ENCODE measurements around the gene OAS3. TPM values are rescaled to one million over a fixed set of nuclear protein-coding genes. Genes with fewer than 3 reads are reported as not detected.

Gene OAS3
- total and polyA plus RNA-seq, 2 donors (not counting 1 experiment from before 2014, with no cell fraction given), result 16.5 to 24.9 TPM

GRCh38 chr12:112936927-112937326, 1.3 kb upstream of the OAS3 start:
- H3K4me3 ChIP-seq (ENCODE audit: control extremely low read depth in 1 of 5, extremely low read depth in 1 of 5, insufficient read depth in 1 of 5, low read depth in 2 of 5, low read length in 4 of 5), result no peak overlapping the region
- H3K79me2 ChIP-seq (ENCODE audit: control insufficient read depth, insufficient read depth, low read length), result peaks cover 10% of the 10 kb centered on the region
- no peak for ATAC-seq (ENCODE audit: low read depth)
- no peaks in the 10 kb centered on the region for H3K36me3 ChIP-seq (replicated peaks in 1 of 2; ENCODE audit: control extremely low read depth in 1 of 2, control insufficient read depth in 1 of 2, extremely low read depth in 1 of 2, insufficient read depth in 2 of 2, low read length in 1 of 2)
- no peaks in the 10 kb centered on the region for H3K27me3 Mint-ChIP-seq
- H4K20me1 ChIP-seq (ENCODE audit: control insufficient read depth, insufficient read depth, low read length, poor library complexity, severe bottlenecking), result no peaks in the 10 kb centered on the region
- H3K4me1 Mint-ChIP-seq, result peaks cover 28% of the 10 kb centered on the region
- peak overlapping the region in 1 of 2 donors; percentile 59 for H3K27ac ChIP-seq (ENCODE audit: low read length in 2 of 2)
- WGBS (ENCODE audit: insufficient coverage), result no CpG with 5 or more reads among the region's 2 CpGs
- no peak for DNase-seq
- TF ChIP-seq CTCF (IDR thresholded peaks at IDR 0.05) (no peak), EZH2 (IDR thresholded peaks at IDR 0.05; ENCODE audit: borderline replicate concordance, insufficient read depth, low read depth, low read length, poor library complexity, severe bottlenecking) (no peak)
- no peaks in the 10 kb centered on the region for H3K27me3 ChIP-seq (replicated peaks in 1 of 4; ENCODE audit: control extremely low read depth in 1 of 4, control insufficient read depth in 3 of 4, insufficient read depth in 4 of 4, low read length in 3 of 4)
- ChIA-PET POLR2A (no interaction called here), CTCF (interaction anchor here (0.6 kb wide), 1 partner anchor 37 kb away, joined by 3 read pairs; no protein-coding TSS in a partner anchor)
- intact Hi-C loops (cut with micrococcal nuclease), result no loop called here
- peak overlapping the region; percentile 30 for H3K4me3 Mint-ChIP-seq
- peak overlapping the region; percentile 53 for H3K27ac Mint-ChIP-seq
- H3K9ac ChIP-seq (ENCODE audit: low read length), result no peak overlapping the region
- peaks cover 25 to 26% of the 10 kb centered on the region in 2 donors for H3K4me1 ChIP-seq (ENCODE audit: control insufficient read depth in 2 of 2, insufficient read depth in 2 of 2, low read length in 2 of 2)
- H3K9me3 Mint-ChIP-seq (ENCODE audit: insufficient read depth), result no peaks in the 10 kb centered on the region
- no peak overlapping the region for H2AFZ ChIP-seq (ENCODE audit: insufficient read depth, low read depth, low read length, poor library complexity, severe bottlenecking)
- H3K4me2 ChIP-seq (replicated peaks; ENCODE audit: low read depth, low read length, poor library complexity, severe bottlenecking), result no peak overlapping the region
- H3K9me3 ChIP-seq (ENCODE audit: control extremely low read depth in 1 of 3, control insufficient read depth in 2 of 3, insufficient read depth in 1 of 3, low read length in 2 of 3), result no peaks in the 10 kb centered on the region

GRCh38 chr12:112938751-112939150, 477 bp downstream of the OAS3 start:
- Histone ChIP-seq H3K4me1 (ENCODE audit: control insufficient read depth in 2 of 2, insufficient read depth in 2 of 2, low read length in 2 of 2) (peaks cover 25 to 26% of the 10 kb centered on the region in 2 donors), H4K20me1 (ENCODE audit: control insufficient read depth, insufficient read depth, low read length, poor library complexity, severe bottlenecking) (no peaks in the 10 kb centered on the region), H3K9ac (ENCODE audit: low read length) (peak overlapping the region; percentile 81), H3K27ac (ENCODE audit: low read length in 2 of 2) (peak overlapping the region; percentile 45 to 59), H2AFZ (ENCODE audit: insufficient read depth, low read depth, low read length, poor library complexity, severe bottlenecking) (peak overlapping the region; percentile 74), H3K4me3 (ENCODE audit: control extremely low read depth in 1 of 5, extremely low read depth in 1 of 5, insufficient read depth in 1 of 5, low read depth in 2 of 5, low read length in 4 of 5) (peak overlapping the region; percentile 63 to 81 (median 76)), H3K27me3 (replicated peaks in 1 of 4; ENCODE audit: control extremely low read depth in 1 of 4, control insufficient read depth in 3 of 4, insufficient read depth in 4 of 4, low read length in 3 of 4) (no peaks in the 10 kb centered on the region), H3K79me2 (ENCODE audit: control insufficient read depth, insufficient read depth, low read length) (peaks cover 12% of the 10 kb centered on the region), H3K4me2 (replicated peaks; ENCODE audit: low read depth, low read length, poor library complexity, severe bottlenecking) (peak overlapping the region; percentile 84), H3K36me3 (replicated peaks in 1 of 2; ENCODE audit: control extremely low read depth in 1 of 2, control insufficient read depth in 1 of 2, extremely low read depth in 1 of 2, insufficient read depth in 2 of 2, low read length in 1 of 2) (peaks cover 0 to 2% of the 10 kb centered on the region in 2 experiments), H3K9me3 (ENCODE audit: control extremely low read depth in 1 of 3, control insufficient read depth in 2 of 3, insufficient read depth in 1 of 3, low read length in 2 of 3) (no peaks in the 10 kb centered on the region)
- TF ChIP-seq CTCF (IDR thresholded peaks at IDR 0.05), result no peak
- no peak for TF ChIP-seq EZH2 (IDR thresholded peaks at IDR 0.05; ENCODE audit: borderline replicate concordance, insufficient read depth, low read depth, low read length, poor library complexity, severe bottlenecking)
- Mint-ChIP-seq H3K27me3 (no peaks in the 10 kb centered on the region), H3K9me3 (ENCODE audit: insufficient read depth) (no peaks in the 10 kb centered on the region), H3K4me3 (peak overlapping the region; percentile 89), H3K4me1 (peaks cover 28% of the 10 kb centered on the region), H3K27ac (peak overlapping the region; percentile 83)
- ATAC-seq (ENCODE audit: low read depth) (no peak), DNase-seq (no peak)
- CTCF ChIA-PET, result interaction anchor here (0.7 to 1.4 kb wide), 6 partner anchors 14 to 39 kb away, joined by 3 to 5 read pairs (median 4); partner anchors contain the start of genes OAS1 and OAS2
- POLR2A ChIA-PET, result no interaction called here
- 13% methylated on average over 6 of the region's 11 CpGs for WGBS (ENCODE audit: insufficient coverage)
- intact Hi-C loops (cut with micrococcal nuclease), result loop anchor here (1.0 to 2.0 kb wide), 2 partner anchors 32 to 40 kb away; partner anchors contain the start of genes OAS1 and OAS2
